Globus pallidus (tissue), 1 donor: ENCODE measurements around the gene EEFSEC.
"Not testable (repeated sequence)": the region's sequence is repeated elsewhere in the genome, so short reads cannot be mapped to it uniquely, and the experiment has no call there.

ENCODE experiments used
- DNase-seq: peaks from one replicate; pipeline ENCODE4 v3.0.0-alpha.2; 2015; ENCODE audit warnings: low spot score

The EEFSEC gene

GRCh38 chr3:128152419-128153155 is 694 bp upstream of the EEFSEC start:
- DNase-seq = no peak

GRCh38 chr3:128154354-128154753 is 1.1 kb downstream of the EEFSEC start:
- not testable (repeated sequence) for DNase-seq

- no peak for DNase-seq
Measured at GRCh38 chr3:128155616-128156360, 2.5 kb downstream of the EEFSEC start.

GRCh38 chr3:128160661-128161060 is 7.4 kb downstream of the EEFSEC start:
- no peak for DNase-seq

GRCh38 chr3:128163432-128163831 is 10.2 kb downstream of the EEFSEC start:
- no peak for DNase-seq

GRCh38 chr3:128166971-128167453 is 13.7 kb downstream of the EEFSEC start:
- no peak for DNase-seq

GRCh38 chr3:128167646-128167972 is 14.3 kb downstream of the EEFSEC start:
- no peak for DNase-seq

- no peak for DNase-seq
Measured at GRCh38 chr3:128167973-128168674, 14.8 kb downstream of the EEFSEC start.

- DNase-seq = no peak
Measured at GRCh38 chr3:128168836-128169235, 15.6 kb downstream of the EEFSEC start.

GRCh38 chr3:128170866-128171516 is 17.7 kb downstream of the EEFSEC start:
- DNase-seq = peak; percentile 78

- DNase-seq = no peak
Measured at GRCh38 chr3:128173200-128173599, 19.9 kb downstream of the EEFSEC start.

GRCh38 chr3:128173849-128174248 is 20.6 kb downstream of the EEFSEC start:
- no peak for DNase-seq

GRCh38 chr3:128174675-128175590 is 21.7 kb downstream of the EEFSEC start:
- DNase-seq = no peak

- no peak for DNase-seq
Measured at GRCh38 chr3:128175768-128176167, 22.5 kb downstream of the EEFSEC start.

- no peak for DNase-seq
Measured at GRCh38 chr3:128176276-128176833, 23.1 kb downstream of the EEFSEC start.

- DNase-seq = no peak
Measured at GRCh38 chr3:128177865-128178264, 24.6 kb downstream of the EEFSEC start.

GRCh38 chr3:128178782-128179483 is 25.7 kb downstream of the EEFSEC start:
- DNase-seq = no peak

GRCh38 chr3:128179484-128179819 is 26.2 kb downstream of the EEFSEC start:
- no peak for DNase-seq

GRCh38 chr3:128180436-128180835 is 27.2 kb downstream of the EEFSEC start:
- DNase-seq = no peak

- no peak for DNase-seq
Measured at GRCh38 chr3:128180913-128181312, 27.6 kb downstream of the EEFSEC start.
